ENCODE data around the gene TM4SF18.

The TM4SF18 gene

GRCh38 chr3:149307435-149307783, 26.0 kb downstream of the TM4SF18 start:
- no peaks in the 10 kb centered on the region for H3K4me1 ChIP-seq (ENCODE audit: control insufficient read depth, insufficient read depth, low read length)
- ChIA-PET POLR2A (no interaction called here), CTCF (interaction anchor here (0.5 kb wide), 1 partner anchor 223 kb away, joined by 3 read pairs; no protein-coding TSS in a partner anchor)
- H3K36me3 ChIP-seq (ENCODE audit: control insufficient read depth in 2 of 2, insufficient read depth in 1 of 2, low read length in 2 of 2): no peaks in the 10 kb centered on the region
- H3K4me3 ChIP-seq (ENCODE audit: low read depth, low read length): no peak overlapping the region
- no peaks in the 10 kb centered on the region for H3K9me3 ChIP-seq (ENCODE audit: control insufficient read depth, insufficient read depth, low read depth, low read length)
- H3K27ac ChIP-seq (ENCODE audit: extremely low read depth, low read depth, low read length): no peak overlapping the region
- TF ChIP-seq ZFP41 (tag by site-specific recombination; IDR thresholded peaks at IDR 0.05; ENCODE audit: borderline replicate concordance): no peak
- no peak for TF ChIP-seq ZBTB7A (tag by site-specific recombination; IDR thresholded peaks at IDR 0.05; ENCODE audit: low read depth)
- no peak for TF ChIP-seq GLI2 (tag by site-specific recombination; IDR thresholded peaks at IDR 0.05; ENCODE audit: borderline replicate concordance, low read depth)
- no peak for TF ChIP-seq ZFP37 (tag by site-specific recombination; IDR thresholded peaks at IDR 0.05)
- TF ChIP-seq ZNF623 (tag by site-specific recombination; IDR thresholded peaks at IDR 0.05): no peak
- TF ChIP-seq ZNF138 (tag by site-specific recombination; IDR thresholded peaks at IDR 0.05; ENCODE audit: borderline replicate concordance): no peak
- TF ChIP-seq ZNF155 (tag by site-specific recombination; IDR thresholded peaks at IDR 0.05): no peak
- TF ChIP-seq ZNF433 (tag by site-specific recombination; IDR thresholded peaks at IDR 0.05; ENCODE audit: low read depth): no peak

- Histone ChIP-seq H3K36me3 (ENCODE audit: control insufficient read depth in 2 of 2, insufficient read depth in 1 of 2, low read length in 2 of 2) (no peaks in the 10 kb centered on the region), H3K9me3 (ENCODE audit: control insufficient read depth, insufficient read depth, low read depth, low read length) (no peaks in the 10 kb centered on the region), H3K27ac (ENCODE audit: extremely low read depth, low read depth, low read length) (no peak overlapping the region), H3K4me3 (ENCODE audit: low read depth, low read length) (no peak overlapping the region), H3K4me1 (ENCODE audit: control insufficient read depth, insufficient read depth, low read length) (no peaks in the 10 kb centered on the region)
- CTCF ChIA-PET: interaction anchor here (0.5 kb wide), 1 partner anchor 224 kb away, joined by 3 read pairs; no protein-coding TSS in a partner anchor
- POLR2A ChIA-PET: no interaction called here
- TF ChIP-seq ZNF366 (tag by site-specific recombination; conservative IDR thresholded peaks at IDR 0.05) (no peak), ZNF530 (tag by site-specific recombination; IDR thresholded peaks at IDR 0.05; ENCODE audit: low read depth) (no peak), FEZF1 (tag by site-specific recombination; IDR thresholded peaks at IDR 0.05) (no peak), ZNF777 (tag by site-specific recombination; IDR thresholded peaks at IDR 0.05; ENCODE audit: borderline replicate concordance) (no peak)
Measured at GRCh38 chr3:149306751-149307434, 26.5 kb downstream of the TM4SF18 start.

GRCh38 chr3:149305376-149305775, 28.1 kb downstream of the TM4SF18 start:
- TF ChIP-seq ZNF169 (tag by site-specific recombination; IDR thresholded peaks at IDR 0.05): no peak
- no peak for TF ChIP-seq ZNF112 (tag by site-specific recombination; IDR thresholded peaks at IDR 0.05)
- no peak for TF ChIP-seq HOXD13 (CRISPR knock-in tag; IDR thresholded peaks at IDR 0.05; ENCODE audit: borderline replicate concordance)
- TF ChIP-seq ZFHX2 (tag by site-specific recombination; conservative IDR thresholded peaks at IDR 0.05): no peak
- TF ChIP-seq SP7 (tag by site-specific recombination; IDR thresholded peaks at IDR 0.05): no peak
- TF ChIP-seq ATF2 (tag by site-specific recombination; IDR thresholded peaks at IDR 0.05; ENCODE audit: low read depth): no peak
- TF ChIP-seq GLIS2 (tag by site-specific recombination; IDR thresholded peaks at IDR 0.05): no peak
- TF ChIP-seq ZNF514 (tag by site-specific recombination; IDR thresholded peaks at IDR 0.05): no peak
- TF ChIP-seq ZNF529 (tag by site-specific recombination; IDR thresholded peaks at IDR 0.05; ENCODE audit: insufficient replicate concordance): no peak
- no peak for TF ChIP-seq ZNF654 (tag by site-specific recombination; IDR thresholded peaks at IDR 0.05; ENCODE audit: low read depth)
- no peak for TF ChIP-seq MZF1 (tag by site-specific recombination; IDR thresholded peaks at IDR 0.05; ENCODE audit: borderline replicate concordance)
- TF ChIP-seq GFI1B (tag by site-specific recombination; IDR thresholded peaks at IDR 0.05): no peak
- no peak for TF ChIP-seq ZBTB1 (tag by site-specific recombination; IDR thresholded peaks at IDR 0.05)
- no peak for TF ChIP-seq ZNF350 (tag by site-specific recombination; IDR thresholded peaks at IDR 0.05)
- TF ChIP-seq ZBTB8A (tag by site-specific recombination; IDR thresholded peaks at IDR 0.05): no peak
- TF ChIP-seq, protein P1, sequence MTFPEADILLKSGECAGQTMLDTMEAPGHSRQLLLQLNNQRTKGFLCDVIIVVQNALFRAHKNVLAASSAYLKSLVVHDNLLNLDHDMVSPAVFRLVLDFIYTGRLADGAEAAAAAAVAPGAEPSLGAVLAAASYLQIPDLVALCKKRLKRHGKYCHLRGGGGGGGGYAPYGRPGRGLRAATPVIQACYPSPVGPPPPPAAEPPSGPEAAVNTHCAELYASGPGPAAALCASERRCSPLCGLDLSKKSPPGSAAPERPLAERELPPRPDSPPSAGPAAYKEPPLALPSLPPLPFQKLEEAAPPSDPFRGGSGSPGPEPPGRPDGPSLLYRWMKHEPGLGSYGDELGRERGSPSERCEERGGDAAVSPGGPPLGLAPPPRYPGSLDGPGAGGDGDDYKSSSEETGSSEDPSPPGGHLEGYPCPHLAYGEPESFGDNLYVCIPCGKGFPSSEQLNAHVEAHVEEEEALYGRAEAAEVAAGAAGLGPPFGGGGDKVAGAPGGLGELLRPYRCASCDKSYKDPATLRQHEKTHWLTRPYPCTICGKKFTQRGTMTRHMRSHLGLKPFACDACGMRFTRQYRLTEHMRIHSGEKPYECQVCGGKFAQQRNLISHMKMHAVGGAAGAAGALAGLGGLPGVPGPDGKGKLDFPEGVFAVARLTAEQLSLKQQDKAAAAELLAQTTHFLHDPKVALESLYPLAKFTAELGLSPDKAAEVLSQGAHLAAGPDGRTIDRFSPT (tag by site-specific recombination; IDR thresholded peaks at IDR 0.05): no peak
- TF ChIP-seq ZBTB21 (tag by site-specific recombination; IDR thresholded peaks at IDR 0.05): no peak
- Histone ChIP-seq H3K4me1 (ENCODE audit: control insufficient read depth, insufficient read depth, low read length) (peaks cover 3% of the 10 kb centered on the region; the same call in 1 of the 2 replicates), H3K4me3 (ENCODE audit: low read depth, low read length) (no peak overlapping the region), H3K36me3 (ENCODE audit: control insufficient read depth in 2 of 2, insufficient read depth in 1 of 2, low read length in 2 of 2) (no peaks in the 10 kb centered on the region), H3K9me3 (ENCODE audit: control insufficient read depth, insufficient read depth, low read depth, low read length) (no peaks in the 10 kb centered on the region), H3K27ac (ENCODE audit: extremely low read depth, low read depth, low read length) (no peak overlapping the region)
- POLR2A ChIA-PET: no interaction called here
- CTCF ChIA-PET: no interaction called here

Measured in HEK293 (cell line).